Ascending aorta (tissue), 2 donors: ENCODE data around the gene COCH. TPM values are rescaled to one million over a fixed set of nuclear protein-coding genes. Genes with fewer than 3 reads are reported as not detected.

Experiments
- DNase-seq, 2 donors: peaks; one replicate each; pipeline ENCODE4 v3.0.0-alpha.2; 2019; ENCODE audit warnings: low spot score in 2 of 2
- H3K27ac ChIP-seq, 2 donors: fragments of 200-600 bp; sonication (generic); one replicate each; pipeline ENCODE4 v1.5.1; 2016 to 2017; ENCODE audit warnings: mild to moderate bottlenecking in 1 of 2
- H3K27me3 ChIP-seq: fragments of 200-600 bp; sonication (generic); one replicate; pipeline ENCODE4 v1.5.1; 2017
- H3K36me3 ChIP-seq, 2 donors: fragments of 200-600 bp; sonication (generic); one replicate each; pipeline ENCODE4 v1.5.1; 2016
- H3K4me1 ChIP-seq, 2 donors: fragments of 200-600 bp; sonication (generic); one replicate each; pipeline ENCODE4 v1.5.1; 2016 to 2017; ENCODE audit warnings: mild to moderate bottlenecking in 1 of 2
- H3K4me3 ChIP-seq, 2 donors: fragments of 200-600 bp; sonication (generic); one replicate each; pipeline ENCODE4 v1.5.1; 2016 to 2017; ENCODE audit warnings: mild to moderate bottlenecking in 1 of 2
- H3K9me3 ChIP-seq, 2 donors: fragments of 200-600 bp; sonication (generic); one replicate each; pipeline ENCODE4 v1.5.1; 2016
- CTCF ChIP-seq, 3 experiments: fragments of 200-600 bp in 2 of 3; fragments of 450-650 bp in 1 of 3; sonication (generic) in 2 of 3; IDR thresholded peaks; one replicate each; pipeline ENCODE4 v1.5.1; 2016 to 2019; ENCODE audit warnings: antibody characterized with exemption in 3 of 3, mild to moderate bottlenecking in 1 of 3, moderate library complexity in 1 of 3
- intact Hi-C: fragments of 100-400 bp; cut with DNase I; formaldehyde crosslinking; loops from one replicate; pipeline ENCODE4 v1.15.1; 2023
- total RNA-seq: library from RNA; depleted of rRNA; stranded (reverse); fragments of >200 nt; gene quantifications from one replicate; pipeline ENCODE4 v1.1.0, GENCODE V29; 2016

COCH gene
- total RNA-seq, 1 donor from 2014 or later, result 0.11 TPM

GRCh38 chr14:30885840-30886740 is 11.7 kb downstream of the COCH start:
- TF ChIP-seq CTCF (IDR thresholded peaks at IDR 0.05), result no peak
- no peak overlapping the region for H3K27ac ChIP-seq

GRCh38 chr14:30888480-30889243 is 14.3 kb downstream of the COCH start:
- H3K4me1 ChIP-seq, result peaks cover 0 to 4% of the 10 kb centered on the region in 2 donors
- no peaks in the 10 kb centered on the region for H3K9me3 ChIP-seq
- H3K4me3 ChIP-seq, result no peak overlapping the region
- DNase-seq, result no peak
- H3K27me3 ChIP-seq, result no peaks in the 10 kb centered on the region
- no peak for TF ChIP-seq CTCF (IDR thresholded peaks at IDR 0.05)
- intact Hi-C loops, result no loop called here
- no peak overlapping the region for H3K27ac ChIP-seq
- no peaks in the 10 kb centered on the region for H3K36me3 ChIP-seq

More at GRCh38 chr14:30885840-30886740, 11.7 kb downstream of the COCH start:
- Histone ChIP-seq H3K27me3 (no peaks in the 10 kb centered on the region), H3K36me3 (no peaks in the 10 kb centered on the region), H3K9me3 (no peaks in the 10 kb centered on the region), H3K4me3 (no peak overlapping the region), H3K4me1 (peaks cover 0 to 4% of the 10 kb centered on the region in 2 donors)
- no peak for DNase-seq
- intact Hi-C loops, result no loop called here

- intact Hi-C loops, result no loop called here
- H3K9me3 ChIP-seq, result no peaks in the 10 kb centered on the region
These were observed 14.9 kb downstream of the COCH start for GRCh38 chr14:30889244-30889594.

GRCh38 chr14:30893819-30894218 is 19.5 kb downstream of the COCH start:
- H3K36me3 ChIP-seq, result peaks cover 5% of the 10 kb centered on the region in 2 donors
- DNase-seq, result no peak

More at GRCh38 chr14:30889244-30889594, 14.9 kb downstream of the COCH start:
- no peak overlapping the region for H3K27ac ChIP-seq
- peaks cover 0 to 4% of the 10 kb centered on the region in 2 donors for H3K4me1 ChIP-seq
- no peaks in the 10 kb centered on the region for H3K36me3 ChIP-seq
- no peak for DNase-seq
- H3K4me3 ChIP-seq, result no peak overlapping the region
- TF ChIP-seq CTCF (IDR thresholded peaks at IDR 0.05), result no peak
- no peaks in the 10 kb centered on the region for H3K27me3 ChIP-seq

More at GRCh38 chr14:30893819-30894218, 19.5 kb downstream of the COCH start:
- intact Hi-C loops, result no loop called here
- H3K27me3 ChIP-seq, result no peaks in the 10 kb centered on the region
- no peaks in the 10 kb centered on the region for H3K4me1 ChIP-seq
- H3K9me3 ChIP-seq, result no peaks in the 10 kb centered on the region
- H3K4me3 ChIP-seq, result no peak overlapping the region
- no peak overlapping the region for H3K27ac ChIP-seq
- no peak for TF ChIP-seq CTCF (IDR thresholded peaks at IDR 0.05)
